GM12878 (cell line): Measurements from ENCODE around the gene GFPT1.

Experiments used
- BMI1 ChIP-seq: fragments of 450-650 bp; IDR thresholded peaks from 2 replicates; pipeline ENCODE4 v1.6.1; 2016; ENCODE audit warnings: mild to moderate bottlenecking, moderate library complexity, borderline replicate concordance
- CREB1 ChIP-seq: IDR thresholded peaks from 2 replicates; pipeline ENCODE4 v1.6.1; 2012; ENCODE audit warnings: low read depth, mild to moderate bottlenecking, inconsistent platforms
- CTCF ChIP-seq, 3 experiments: IDR thresholded peaks in 2 of 3; conservative IDR thresholded peaks in 1 of 3; 2 replicates each; pipeline ENCODE4 v1.5.1; 2011; ENCODE audit warnings: low read depth in 3 of 3, low read length in 3 of 3, mild to moderate bottlenecking in 3 of 3, control low read depth in 2 of 3, moderate library complexity in 2 of 3, inconsistent platforms in 1 of 3, mixed read lengths in 1 of 3; ENCODE audit not compliant: control insufficient read depth in 2 of 3, insufficient read depth in 1 of 3; ENCODE audit errors: extremely low read depth in 1 of 3
- FOXK2 ChIP-seq: fragments of 450-650 bp; IDR thresholded peaks from 2 replicates; pipeline ENCODE4 v1.6.1; 2017; ENCODE audit warnings: mild to moderate bottlenecking, moderate library complexity
- HDAC2 ChIP-seq: fragments of 200-600 bp; sonication (generic); IDR thresholded peaks from 2 replicates; pipeline ENCODE4 v1.6.1; 2017
- HDGF ChIP-seq: fragments of 450-650 bp; IDR thresholded peaks from 2 replicates; pipeline ENCODE4 v1.6.1; 2016; ENCODE audit warnings: antibody characterized with exemption
- JUND ChIP-seq: IDR thresholded peaks from 2 replicates; pipeline ENCODE4 v1.6.1; 2012; ENCODE audit warnings: low read depth, mild to moderate bottlenecking, low read length, improper control_type of control experiment, moderate library complexity
- POLR2A ChIP-seq: IDR thresholded peaks from 2 replicates; pipeline ENCODE4 v1.6.1; 2011; ENCODE audit warnings: low read depth, mild to moderate bottlenecking, low read length
- SIX5 ChIP-seq: IDR thresholded peaks from 2 replicates; pipeline ENCODE4 v1.6.1; 2011; ENCODE audit warnings: mild to moderate bottlenecking, low read depth, low read length, moderate library complexity; ENCODE audit not compliant: severe bottlenecking
- SMC3 ChIP-seq: IDR thresholded peaks from 2 replicates; pipeline ENCODE4 v1.6.1; 2011; ENCODE audit warnings: low read length, improper control_type of control experiment, borderline replicate concordance
- STAT1 ChIP-seq: fragments of 450-650 bp; conservative IDR thresholded peaks from 2 replicates; pipeline ENCODE4 v1.6.1; 2014; ENCODE audit warnings: antibody characterized with exemption, mild to moderate bottlenecking
- USF2 ChIP-seq: IDR thresholded peaks from 2 replicates; pipeline ENCODE4 v1.6.1; 2011; ENCODE audit warnings: low read depth, low read length, improper control_type of control experiment, borderline replicate concordance
- YY1 ChIP-seq: IDR thresholded peaks from 2 replicates; pipeline ENCODE4 v1.6.1; 2011; ENCODE audit warnings: low read depth, mild to moderate bottlenecking, low read length

GRCh38 chr2:69278366-69278765, 108.7 kb downstream of the GFPT1 start:
- TF ChIP-seq FOXK2 (no peak), CTCF (IDR thresholded peaks at IDR 0.05 in 2 of 3, conservative IDR thresholded peaks at IDR 0.05 in 1 of 3; ENCODE audit: control insufficient read depth in 2 of 3, extremely low read depth in 1 of 3, insufficient read depth in 1 of 3, low read depth in 3 of 3, low read length in 3 of 3) (no peak), HDAC2 (no peak), CREB1 (no peak), BMI1 (no peak), HDGF (no peak), STAT1 (no peak), YY1 (no peak), USF2 (no peak), POLR2A (no peak), SMC3 (no peak), SIX5 (no peak), JUND (no peak)
